PC-3 (cell line): ENCODE results near the gene KCNQ1. TPM values are rescaled to one million over a fixed set of nuclear protein-coding genes. Genes with fewer than 3 reads are reported as not detected.

Source experiments
- ATAC-seq: fragments of 200-7000 bp; cut with Tn5 transposase; 2 replicates; pipeline ENCODE4 v1.9.1; 2020; ENCODE audit warnings: mild to moderate bottlenecking, moderate library complexity
- BruUV-seq: library from RNA; stranded (reverse); fragments of 400-500 nt; replicated peaks from 2 replicates; lab custom pipeline; 2021; lab: Mats Ljungman, UMichigan
- CTCF ChIA-PET: fragments of 300-600 bp; sonication (Branson Sonifier 250); formaldehyde crosslinking; loops from one replicate; lab custom pipeline; 2022; ENCODE audit warnings: antibody characterized with exemption; lab: Charles Lee
- POLR2A ChIA-PET: fragments of 300-600 bp; sonication (Branson Sonifier 250); formaldehyde crosslinking; loops from one replicate; lab custom pipeline; 2022; ENCODE audit warnings: antibody characterized with exemption; ENCODE audit not compliant: unreplicated experiment; lab: Charles Lee
- DNase-seq: peaks from one replicate; pipeline ENCODE4 v3.0.0-alpha.2; 2015
- H2AFZ ChIP-seq: fragments of 300-600 bp; sonication (generic); 2 replicates; pipeline ENCODE4 v1.6.0; 2016; ENCODE audit warnings: antibody characterized with exemption, low read length
- H3F3A ChIP-seq: fragments of 300-600 bp; sonication (generic); one replicate; pipeline ENCODE4 v1.6.0; 2017; ENCODE audit warnings: antibody characterized with exemption, low read length, control low read depth, mild to moderate bottlenecking; ENCODE audit not compliant: unreplicated experiment
- H3K27ac ChIP-seq: fragments of 300-600 bp; sonication (generic); 2 replicates; pipeline ENCODE4 v1.5.1; 2016; ENCODE audit warnings: mild to moderate bottlenecking, low read length
- H3K27me3 ChIP-seq: fragments of 300-600 bp; sonication (generic); 2 replicates; pipeline ENCODE4 v1.6.1; 2016; ENCODE audit warnings: low read length, mixed read lengths
- H3K36me3 ChIP-seq: fragments of 300-600 bp; sonication (generic); 2 replicates; pipeline ENCODE4 v1.6.1; 2016; ENCODE audit warnings: low read depth, mixed run types, low read length, mixed read lengths
- H3K4me1 ChIP-seq: fragments of 300-600 bp; sonication (generic); 2 replicates; pipeline ENCODE4 v1.5.1; 2016; ENCODE audit warnings: low read length; ENCODE audit not compliant: insufficient read depth
- H3K4me2 ChIP-seq: fragments of 300-600 bp; sonication (generic); 2 replicates; pipeline ENCODE4 v1.6.0; 2016; ENCODE audit warnings: low read length
- H3K4me3 ChIP-seq: fragments of 300-600 bp; sonication (generic); 2 replicates; pipeline ENCODE4 v1.5.1; 2016; ENCODE audit warnings: mild to moderate bottlenecking, low read length, mixed read lengths
- H3K79me2 ChIP-seq: fragments of 300-600 bp; sonication (generic); 2 replicates; pipeline ENCODE4 v1.6.1; 2017; ENCODE audit warnings: low read length, mixed read lengths
- H3K9ac ChIP-seq: fragments of 300-600 bp; sonication (generic); 2 replicates; pipeline ENCODE4 v1.6.0; 2016; ENCODE audit warnings: mild to moderate bottlenecking, low read length
- H3K9me2 ChIP-seq: fragments of 300-600 bp; sonication (generic); replicated peaks from 2 replicates; pipeline ENCODE4 v1.6.1; 2016; ENCODE audit warnings: mixed run types, low read length, mixed read lengths
- H3K9me3 ChIP-seq: fragments of 300-600 bp; sonication (generic); 2 replicates; pipeline ENCODE4 v1.6.1; 2016; ENCODE audit warnings: low read length, mixed read lengths
- H4K20me1 ChIP-seq: fragments of 300-600 bp; sonication (generic); 2 replicates; pipeline ENCODE4 v1.6.1; 2016; ENCODE audit warnings: low read length, mixed read lengths
- CTCF ChIP-seq: fragments of 300-600 bp; sonication (generic); conservative IDR thresholded peaks from 2 replicates; pipeline ENCODE4 v1.5.1; 2017; ENCODE audit warnings: antibody characterized with exemption, low read depth, mild to moderate bottlenecking, low read length
- EZH2 ChIP-seq: fragments of 300-600 bp; sonication (generic); IDR thresholded peaks from one replicate; pipeline ENCODE4 v1.6.1; 2017; ENCODE audit warnings: antibody characterized with exemption, mild to moderate bottlenecking, low read length; ENCODE audit not compliant: unreplicated experiment
- EZH2phosphoT487 ChIP-seq: fragments of 300-600 bp; sonication (generic); IDR thresholded peaks from 2 replicates; pipeline ENCODE4 v1.6.1; 2018; ENCODE audit warnings: mild to moderate bottlenecking, antibody characterized with exemption, low read length, borderline replicate concordance
- intact Hi-C: fragments of 100-400 bp; cut with micrococcal nuclease; formaldehyde crosslinking; loops from 2 replicates; pipeline ENCODE4 v1.9.0; 2023
- total RNA-seq: library from RNA; depleted of rRNA; stranded (reverse); fragments of >200 nt; gene quantifications from 2 replicates; pipeline ENCODE4 v1.2.3, GENCODE V29; 2014; rRNA removed

The KCNQ1 gene
- total RNA-seq, 1 experiment from 2014 or later = 0.40 TPM

- no peak for TF ChIP-seq EZH2phosphoT487
- no peak for TF ChIP-seq CTCF
- TF ChIP-seq EZH2 = no peak
- H3K4me2 ChIP-seq = no peak overlapping the region
- H3F3A ChIP-seq = no peaks in the 10 kb centered on the region
- no peak for DNase-seq
- H3K9me3 ChIP-seq = no peaks in the 10 kb centered on the region
- no TSS peak for BruUV-seq
- peaks cover 28% of the 10 kb centered on the region for H3K4me1 ChIP-seq
- no peak for ATAC-seq
- no peak overlapping the region for H3K27ac ChIP-seq
- intact Hi-C loops = no loop called here
- H3K4me3 ChIP-seq = no peak overlapping the region
- H4K20me1 ChIP-seq = no peaks in the 10 kb centered on the region
- no peaks in the 10 kb centered on the region for H3K36me3 ChIP-seq
- ChIA-PET POLR2A (no interaction called here), CTCF (no interaction called here)
- no peak overlapping the region for H3K9ac ChIP-seq
- no peak overlapping the region for H2AFZ ChIP-seq
- H3K9me2 ChIP-seq = no peaks in the 10 kb centered on the region
- no peaks in the 10 kb centered on the region for H3K27me3 ChIP-seq
- no peaks in the 10 kb centered on the region for H3K79me2 ChIP-seq
Observed at GRCh38 chr11:2897048-2897447, 452.2 kb downstream of the KCNQ1 start.

DNA sequence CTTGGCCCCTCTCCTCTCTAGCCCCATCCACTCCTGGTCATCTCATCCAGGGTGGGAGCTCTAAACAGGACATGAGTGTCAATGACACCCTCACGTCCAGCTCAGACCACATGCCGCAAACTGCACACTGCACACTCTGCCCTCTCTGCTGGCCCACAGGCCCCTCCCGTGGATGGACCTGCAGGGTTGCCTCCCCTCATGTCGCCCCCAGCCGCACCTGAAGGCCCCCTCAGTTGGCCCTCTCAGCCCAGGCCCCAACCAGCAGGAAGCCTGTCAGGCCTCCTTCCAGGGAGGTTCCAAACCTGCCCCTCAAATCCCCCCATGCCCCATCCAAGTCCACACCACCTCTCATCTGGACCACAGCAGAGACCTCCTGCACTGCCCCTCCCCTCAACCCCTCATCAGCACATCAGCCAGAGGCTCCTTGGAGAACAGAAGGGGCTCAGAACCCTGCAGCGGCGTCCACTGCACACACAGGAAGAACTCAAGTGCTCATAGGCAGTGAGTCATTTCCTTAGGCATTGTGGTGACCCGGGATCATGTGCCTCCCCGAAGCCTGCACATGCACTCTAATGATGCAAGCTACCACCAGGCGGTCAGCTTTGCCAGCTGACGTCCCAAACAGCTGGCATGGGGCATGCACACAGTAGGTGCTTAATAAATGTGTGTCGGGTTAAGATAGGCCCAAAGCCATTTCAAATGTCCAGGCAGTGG, 453.7 kb downstream of the KCNQ1 start:
- Histone ChIP-seq H3K27me3 (no peaks in the 10 kb centered on the region), H3K4me3 (no peak overlapping the region), H3K36me3 (no peaks in the 10 kb centered on the region), H3K27ac (0 out of 2 replicates have a peak overlapping the region, but pooled peaks have one; percentile 5), H2AFZ (no peak overlapping the region), H3K9ac (no peak overlapping the region), H3K9me2 (no peaks in the 10 kb centered on the region), H3K4me2 (peak overlapping the region; percentile 22; the same call in 1 of the 2 replicates), H3K79me2 (no peaks in the 10 kb centered on the region), H3F3A (no peaks in the 10 kb centered on the region), H4K20me1 (no peaks in the 10 kb centered on the region), H3K4me1 (peaks cover 32% of the 10 kb centered on the region), H3K9me3 (no peaks in the 10 kb centered on the region)
- ChIA-PET CTCF (interaction anchor here (1.1 kb wide), 1 partner anchor 11 kb away, joined by 3 read pairs; no protein-coding TSS in a partner anchor), POLR2A (no interaction called here)
- peak; percentile 71 for DNase-seq
- peak; percentile 61 for ATAC-seq
- intact Hi-C loops = no loop called here
- no TSS peak for BruUV-seq
- no peak for TF ChIP-seq CTCF
- no peak for TF ChIP-seq EZH2

Other genes with a start within 250 kb of the KCNQ1 start
- gene ASCL2, start 174.4 kb upstream of the KCNQ1 start, total RNA-seq = 0.58 and 1.1 TPM in 2 replicates
- gene C11orf21, start 143.1 kb upstream of the KCNQ1 start, total RNA-seq = not detected in 2 replicates
- gene TSPAN32, start 143.0 kb upstream of the KCNQ1 start, total RNA-seq = not detected in 2 replicates
- 134 and 140 TPM in 2 replicates for gene CD81, start 67.7 kb upstream of the KCNQ1 start, total RNA-seq
- gene TSSC4, start 44.3 kb upstream of the KCNQ1 start, total RNA-seq = 88.3 and 98.5 TPM in 2 replicates
- gene TRPM5, start 494 bp upstream of the KCNQ1 start, total RNA-seq = 0.06 TPM in 1 of 2 replicates, not detected in the other